HG02981 (cell line): Measurements from ENCODE around the gene FAP.

Experiments
- ATAC-seq: cut with Tn5 transposase; IDR thresholded peaks from one replicate; pipeline ENCODE4 v1.9.1; 2021; ENCODE audit warnings: mild to moderate bottlenecking, moderate library complexity; ENCODE audit not compliant: unreplicated experiment

FAP gene

GRCh38 chr2:162243294-162243693, at the start of gene FAP:
TSS of gene FAP (minus strand) at chr2:162243445. CDS start at chr2:162243327, 118 bp downstream.
- no peak for ATAC-seq

GRCh38 chr2:162291748-162292147, 48.5 kb upstream of the FAP start:
- no peak for ATAC-seq

- no peak for ATAC-seq
Observed at GRCh38 chr2:162282765-162283425, 39.6 kb upstream of the FAP start.

- no peak for ATAC-seq
Observed at GRCh38 chr2:162280654-162281053, 37.4 kb upstream of the FAP start.

- no peak for ATAC-seq
Observed at GRCh38 chr2:162277381-162277780, 34.1 kb upstream of the FAP start.

- ATAC-seq, result no peak
Observed at GRCh38 chr2:162267996-162268395, 24.8 kb upstream of the FAP start.

GRCh38 chr2:162267496-162267895, 24.3 kb upstream of the FAP start:
- ATAC-seq, result no peak

- ATAC-seq, result no peak
Observed at GRCh38 chr2:162266460-162266760, 23.2 kb upstream of the FAP start.

GRCh38 chr2:162265666-162266459, 22.6 kb upstream of the FAP start:
- ATAC-seq, result no peak

- peak; percentile 58 for ATAC-seq
Observed at GRCh38 chr2:162261032-162261945, 18.0 kb upstream of the FAP start.

- no peak for ATAC-seq
Observed at GRCh38 chr2:162258686-162259085, 15.4 kb upstream of the FAP start.

GRCh38 chr2:162258169-162258568, 14.9 kb upstream of the FAP start:
- ATAC-seq, result no peak

- ATAC-seq, result no peak
Observed at GRCh38 chr2:162257425-162257824, 14.2 kb upstream of the FAP start.

- no peak for ATAC-seq
Observed at GRCh38 chr2:162256591-162256991, 13.3 kb upstream of the FAP start.

GRCh38 chr2:162254236-162254871, 11.1 kb upstream of the FAP start:
- ATAC-seq, result no peak

GRCh38 chr2:162253435-162253834, 10.2 kb upstream of the FAP start:
- ATAC-seq, result no peak

GRCh38 chr2:162252153-162252552, 8.9 kb upstream of the FAP start:
- no peak for ATAC-seq

- no peak for ATAC-seq
Observed at GRCh38 chr2:162245781-162246180, 2.5 kb upstream of the FAP start.

- ATAC-seq, result no peak
Observed at GRCh38 chr2:162245061-162245460, 1.8 kb upstream of the FAP start.

- ATAC-seq, result no peak
Observed at GRCh38 chr2:162244541-162245031, 1.3 kb upstream of the FAP start.

- ATAC-seq, result no peak
Observed at GRCh38 chr2:162243715-162244114, 470 bp upstream of the FAP start.
